Karpas-422 (cell line): Measurements from ENCODE around the gene CLASRP. TPM values are rescaled to one million over a fixed set of nuclear protein-coding genes. Genes with fewer than 3 reads are reported as not detected.
A peak's percentile ranks its signal among the peaks of the same experiment; 100 is the strongest.
"Not testable (repeated sequence)": the region's sequence is repeated elsewhere in the genome, so short reads cannot be mapped to it uniquely, and the experiment has no call there.

Experiments used
- DNase-seq: peaks from one replicate; pipeline ENCODE4 v3.0.0-alpha.2; 2015
- H2AFZ ChIP-seq: fragments of 200-600 bp; sonication (generic); 2 replicates; pipeline ENCODE4 v1.6.1; 2014; ENCODE audit warnings: antibody characterized with exemption, low read length, mixed read lengths
- H3K27ac ChIP-seq: fragments of 200-600 bp; sonication (generic); 2 replicates; pipeline ENCODE4 v1.5.1; 2014; ENCODE audit warnings: mild to moderate bottlenecking, low read length, moderate library complexity
- H3K27me3 ChIP-seq: fragments of 200-600 bp; sonication (generic); 2 replicates; pipeline ENCODE4 v1.6.1; 2014; ENCODE audit warnings: low read length, mixed read lengths
- H3K36me3 ChIP-seq: fragments of 200-600 bp; sonication (generic); 2 replicates; pipeline ENCODE4 v1.6.1; 2014; ENCODE audit warnings: low read length, mixed read lengths; ENCODE audit not compliant: insufficient read depth
- H3K4me1 ChIP-seq: fragments of 200-600 bp; sonication (generic); 2 replicates; pipeline ENCODE4 v1.6.1; 2014; ENCODE audit warnings: mild to moderate bottlenecking, low read length, mixed read lengths
- H3K4me2 ChIP-seq: fragments of 200-600 bp; sonication (generic); 2 replicates; pipeline ENCODE4 v1.6.1; 2014; ENCODE audit warnings: low read length, low read depth, mild to moderate bottlenecking; ENCODE audit not compliant: poor library complexity, severe bottlenecking
- H3K4me3 ChIP-seq: fragments of 200-600 bp; sonication (generic); 2 replicates; pipeline ENCODE4 v1.5.1; 2014; ENCODE audit warnings: mild to moderate bottlenecking, antibody characterized with exemption, low read length, mixed read lengths
- H3K79me2 ChIP-seq: fragments of 200-600 bp; sonication (generic); 2 replicates; pipeline ENCODE4 v1.6.1; 2014; ENCODE audit warnings: mild to moderate bottlenecking, low read length, mixed read lengths
- H3K9ac ChIP-seq: fragments of 200-600 bp; sonication (generic); 2 replicates; pipeline ENCODE4 v1.6.0; 2014; ENCODE audit warnings: low read length
- H3K9me2 ChIP-seq: fragments of 200-600 bp; sonication (generic), shearing (Covaris generic); replicated peaks from 2 replicates; pipeline ENCODE4 v1.6.0; 2014; ENCODE audit warnings: mild to moderate bottlenecking, low read length, moderate library complexity; ENCODE audit not compliant: insufficient read depth
- H3K9me3 ChIP-seq: fragments of 300-700, 200-600 bp; sonication (generic); 2 replicates; pipeline ENCODE4 v1.6.1; 2014; ENCODE audit warnings: low read length, mixed read lengths
- H4K20me1 ChIP-seq: fragments of 200-600 bp; sonication (generic); 2 replicates; pipeline ENCODE4 v1.6.1; 2014; ENCODE audit warnings: mild to moderate bottlenecking, antibody characterized with exemption, low read length, low read depth; ENCODE audit not compliant: insufficient read depth
- total RNA-seq: library from RNA; depleted of rRNA; stranded (reverse); fragments of >200 nt; shearing (Covaris generic); gene quantifications from 2 replicates; pipeline ENCODE4 v1.2.3, GENCODE V29; 2014; ENCODE audit warnings: low replicate concordance

CLASRP gene
- total RNA-seq, 1 experiment from 2014 or later, result 22.7 TPM

- H4K20me1 ChIP-seq, result peaks cover 27% of the 10 kb centered on the region
Observed at GRCh38 chr19:45102481-45102880, 63.6 kb downstream of the CLASRP start.

DNA sequence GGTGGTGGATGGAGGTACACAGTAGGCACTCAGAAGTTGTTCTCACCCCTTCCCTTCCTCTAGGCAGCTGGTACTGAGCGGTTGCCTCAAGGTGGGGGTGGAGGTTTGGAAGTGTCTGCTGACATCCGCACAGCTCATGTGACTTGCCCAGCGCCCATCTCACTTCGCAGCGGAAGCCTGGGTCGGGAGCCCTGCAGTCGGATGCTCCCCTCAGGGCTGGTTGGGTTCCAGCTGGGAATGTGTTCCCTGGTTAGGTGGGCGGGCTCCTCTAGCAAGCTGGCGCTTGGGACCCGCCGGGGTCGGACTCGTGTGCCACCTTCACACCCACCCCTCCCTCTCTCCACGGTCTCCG, 64.3 kb downstream of the CLASRP start:
- Histone ChIP-seq H3K4me3 (peak overlapping the region; percentile 43; the same call in 1 of the 2 replicates), H3K27ac (peak overlapping the region; percentile 52)
- peak; percentile 75 for DNase-seq

More at GRCh38 chr19:45102481-45102880, 63.6 kb downstream of the CLASRP start:
- H3K4me2 ChIP-seq, result peak overlapping the region; percentile 63
- H3K79me2 ChIP-seq, result peaks cover 93% of the 10 kb centered on the region
- peak overlapping the region; percentile 43; the same call in 1 of the 2 replicates for H3K4me3 ChIP-seq
- no peak overlapping the region for H2AFZ ChIP-seq
- peaks cover 28% of the 10 kb centered on the region for H3K4me1 ChIP-seq
- H3K27me3 ChIP-seq, result no peaks in the 10 kb centered on the region
- DNase-seq, result no peak
- H3K36me3 ChIP-seq, result no peaks in the 10 kb centered on the region
- H3K9me3 ChIP-seq, result no peaks in the 10 kb centered on the region
- peak overlapping the region; percentile 52 for H3K27ac ChIP-seq
- no peaks in the 10 kb centered on the region for H3K9me2 ChIP-seq
- H3K9ac ChIP-seq, result peak overlapping the region; percentile 35

GRCh38 chr19:45103508-45104319, 64.9 kb downstream of the CLASRP start:
- Histone ChIP-seq H3K36me3 (no peaks in the 10 kb centered on the region), H3K4me2 (peak overlapping the region; percentile 63), H3K9me2 (no peaks in the 10 kb centered on the region), H3K9ac (peak overlapping the region; percentile 35), H3K4me3 (peak overlapping the region; percentile 43; the same call in 1 of the 2 replicates), H4K20me1 (peaks cover 25% of the 10 kb centered on the region), H3K79me2 (peaks cover 93% of the 10 kb centered on the region), H3K27me3 (no peaks in the 10 kb centered on the region), H3K9me3 (no peaks in the 10 kb centered on the region), H3K4me1 (peaks cover 38% of the 10 kb centered on the region), H2AFZ (no peak overlapping the region), H3K27ac (peak overlapping the region; percentile 52)
- DNase-seq, result peak; percentile 72

More for the DNA sequence above, 64.3 kb downstream of the CLASRP start:
- Histone ChIP-seq H4K20me1 (peaks cover 25% of the 10 kb centered on the region), H3K9me2 (no peaks in the 10 kb centered on the region), H3K4me1 (peaks cover 34% of the 10 kb centered on the region), H3K9me3 (no peaks in the 10 kb centered on the region), H3K9ac (peak overlapping the region; percentile 35), H3K79me2 (peaks cover 94% of the 10 kb centered on the region), H3K27me3 (no peaks in the 10 kb centered on the region), H3K36me3 (no peaks in the 10 kb centered on the region), H2AFZ (no peak overlapping the region), H3K4me2 (peak overlapping the region; percentile 63)

DNA sequence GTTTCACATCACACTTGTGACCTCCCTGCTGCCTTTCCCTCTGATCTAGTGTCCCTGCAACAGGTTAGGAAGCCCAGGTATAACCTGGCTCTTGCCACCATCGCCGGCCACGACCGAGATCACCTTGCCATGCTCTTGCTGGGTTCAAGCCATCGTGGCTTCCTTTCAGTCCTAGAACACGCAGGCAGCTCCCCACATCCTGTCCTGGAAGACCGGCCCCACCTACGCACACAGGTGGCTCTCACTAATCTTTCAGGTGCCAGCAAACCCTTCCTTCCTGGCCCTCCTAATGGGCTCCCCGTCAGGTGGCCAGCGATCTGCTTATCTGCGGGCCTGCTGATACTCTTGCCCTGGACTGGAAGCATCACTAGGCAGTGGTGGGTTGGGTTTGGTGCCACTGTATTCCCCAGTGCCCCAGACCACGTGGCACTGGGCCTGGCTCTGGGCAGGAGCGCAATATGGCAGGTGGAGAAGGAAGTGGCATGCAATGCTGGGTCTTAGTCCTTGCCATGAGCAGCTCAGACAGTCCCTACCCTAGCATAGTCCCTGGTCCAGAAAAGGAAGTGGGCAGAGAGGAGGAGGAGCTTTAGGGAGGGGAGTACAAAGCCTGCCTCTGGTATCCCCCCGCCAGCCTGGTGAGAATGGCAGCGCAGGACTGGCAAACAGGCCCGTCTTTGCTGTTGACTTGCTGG, 66.0 kb downstream of the CLASRP start:
- H3K79me2 ChIP-seq, result peaks cover 93% of the 10 kb centered on the region
- H3K4me1 ChIP-seq, result peaks cover 43% of the 10 kb centered on the region
- H3K4me2 ChIP-seq, result no peak overlapping the region
- no peak overlapping the region for H3K9ac ChIP-seq
- no peak overlapping the region for H3K4me3 ChIP-seq
- peaks cover 25% of the 10 kb centered on the region; the same call in 1 of the 2 replicates for H4K20me1 ChIP-seq
- H3K36me3 ChIP-seq, result no peaks in the 10 kb centered on the region
- no peaks in the 10 kb centered on the region for H3K9me2 ChIP-seq
- no peaks in the 10 kb centered on the region for H3K9me3 ChIP-seq
- no peaks in the 10 kb centered on the region for H3K27me3 ChIP-seq
- no peak for DNase-seq
- H2AFZ ChIP-seq, result no peak overlapping the region
- no peak overlapping the region for H3K27ac ChIP-seq

DNA sequence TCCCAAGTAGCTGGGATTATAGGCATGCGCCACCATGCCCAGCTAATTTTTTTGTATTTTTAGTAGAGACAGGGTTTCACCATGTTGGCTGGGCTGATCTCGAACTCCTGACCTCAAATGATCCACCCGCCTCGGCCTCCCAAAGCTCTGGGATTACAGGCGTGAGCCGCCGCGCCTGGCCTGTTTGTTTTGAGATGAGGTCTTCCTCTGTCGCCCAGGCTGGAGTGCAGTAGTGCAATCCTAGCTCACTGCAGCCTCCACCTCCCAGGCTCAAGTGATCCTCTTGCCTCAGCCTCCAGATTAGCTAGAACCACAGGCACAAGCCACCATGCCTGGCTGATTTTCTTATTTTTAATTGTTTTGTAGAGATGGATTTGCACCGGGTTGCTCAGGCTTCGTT, 67.5 kb downstream of the CLASRP start:
- not testable (repeated sequence) for H3K27me3 ChIP-seq, H3K9me3 ChIP-seq, DNase-seq, H3K9me2 ChIP-seq, H3K4me2 ChIP-seq, H3K27ac ChIP-seq, H3K4me3 ChIP-seq, H2AFZ ChIP-seq, H3K36me3 ChIP-seq, H3K9ac ChIP-seq
- peaks cover 13% of the 10 kb centered on the region; the same call in 1 of the 2 replicates for H4K20me1 ChIP-seq
- peaks cover 91% of the 10 kb centered on the region for H3K79me2 ChIP-seq
- peaks cover 48% of the 10 kb centered on the region for H3K4me1 ChIP-seq

DNA sequence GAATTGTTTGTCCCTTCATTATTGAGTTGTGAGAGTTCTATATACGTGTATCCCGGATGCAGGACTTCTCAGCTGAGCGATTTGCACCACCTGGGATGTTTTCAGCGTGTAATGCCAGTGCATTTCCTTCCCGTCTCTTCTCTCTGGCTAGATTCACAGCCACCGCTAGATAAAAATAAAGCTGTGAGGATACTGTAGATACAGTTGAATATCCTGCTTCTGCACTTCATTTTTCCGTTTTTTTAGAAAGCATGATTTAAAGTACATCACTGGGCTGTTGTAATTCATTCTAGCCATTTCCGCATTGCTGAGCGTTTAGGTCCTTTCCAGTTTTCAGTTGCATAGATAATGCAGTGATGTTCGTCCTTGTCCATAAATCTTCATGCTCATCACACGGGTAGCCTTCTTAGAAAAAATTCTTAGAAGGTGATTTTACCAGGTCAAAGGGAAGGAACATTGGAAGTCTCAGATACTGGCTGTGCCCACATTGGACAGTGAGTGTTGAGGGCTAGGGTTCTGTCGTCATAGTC, 68.8 kb downstream of the CLASRP start:
- Histone ChIP-seq H3K36me3 (no peaks in the 10 kb centered on the region), H3K9ac (no peak overlapping the region), H3K27ac (no peak overlapping the region), H2AFZ (no peak overlapping the region), H3K4me2 (no peak overlapping the region), H3K9me2 (no peaks in the 10 kb centered on the region), H4K20me1 (peaks cover 10% of the 10 kb centered on the region; the same call in 1 of the 2 replicates), H3K79me2 (peaks cover 91% of the 10 kb centered on the region), H3K4me3 (no peak overlapping the region), H3K9me3 (no peaks in the 10 kb centered on the region), H3K27me3 (no peaks in the 10 kb centered on the region), H3K4me1 (peaks cover 38% of the 10 kb centered on the region)
- DNase-seq, result no peak

- no peak overlapping the region for H3K9ac ChIP-seq
- no peak overlapping the region for H3K4me2 ChIP-seq
- H3K4me3 ChIP-seq, result no peak overlapping the region
- no peaks in the 10 kb centered on the region for H3K9me3 ChIP-seq
- H3K4me1 ChIP-seq, result peaks cover 37% of the 10 kb centered on the region
- H3K9me2 ChIP-seq, result no peaks in the 10 kb centered on the region
- no peak for DNase-seq
- no peaks in the 10 kb centered on the region for H3K36me3 ChIP-seq
- H2AFZ ChIP-seq, result no peak overlapping the region
- no peaks in the 10 kb centered on the region for H3K27me3 ChIP-seq
- peaks cover 15% of the 10 kb centered on the region; the same call in 1 of the 2 replicates for H4K20me1 ChIP-seq
- peaks cover 91% of the 10 kb centered on the region for H3K79me2 ChIP-seq
- 0 out of 2 replicates have a peak overlapping the region, but pooled peaks have one; percentile 31 for H3K27ac ChIP-seq
Observed at GRCh38 chr19:45110851-45111266, 72.0 kb downstream of the CLASRP start.
